Stomach (tissue), 4 donors: ENCODE measurements around the gene NAT8.

Experiments
- CTCF ChIP-seq, 7 experiments: fragments of 450-650 bp in 4 of 7; fragments of 200-600 bp in 3 of 7; sonication (generic) in 3 of 7; IDR thresholded peaks; one replicate each; pipeline ENCODE4 v1.5.1; 2016 to 2019; ENCODE audit warnings: antibody characterized with exemption in 7 of 7, control low read depth in 2 of 7, mild to moderate bottlenecking in 1 of 7
- EP300 ChIP-seq: sonication (generic); formaldehyde crosslinking; IDR thresholded peaks from one replicate; pipeline ENCODE4 v1.6.1; 2017; ENCODE audit warnings: antibody characterized with exemption
- POLR2A ChIP-seq, 4 donors: fragments of 450-650 bp; IDR thresholded peaks; one replicate each; pipeline ENCODE4 v1.6.1; 2016; ENCODE audit warnings: antibody characterized with exemption in 4 of 4, control low read depth in 2 of 4, mild to moderate bottlenecking in 1 of 4, moderate library complexity in 1 of 4
- POLR2AphosphoS5 ChIP-seq, 3 donors: sonication (generic); formaldehyde crosslinking; IDR thresholded peaks; one replicate each; pipeline ENCODE4 v1.6.1; 2016; ENCODE audit warnings: antibody characterized with exemption in 3 of 3

GRCh38 chr2:73640946-73641766, 1.1 kb downstream of the NAT8 start:
- TF ChIP-seq CTCF (IDR thresholded peaks at IDR 0.05) (no peak), POLR2AphosphoS5 (IDR thresholded peaks at IDR 0.05) (no peak), EP300 (no peak), POLR2A (IDR thresholded peaks at IDR 0.05) (no peak)
